ENCODE data around the gene NODAL.

NODAL gene

GRCh38 chr10:70478191-70479164 is 37.0 kb upstream of the NODAL start, which contains the start of gene PALD1:
PALD1 (plus strand) TSS chr10:70478767; CDS start chr10:70525952, 47,185 bp downstream.
- H3K9ac ChIP-seq (ENCODE audit: low read length) = no peak within 1 kb of the TSS
- H3K27ac ChIP-seq (ENCODE audit: low read depth, low read length) = peak within 1 kb of the TSS; percentile 4
- no peaks in the 10 kb centered on the region for H3K9me3 ChIP-seq (ENCODE audit: low read length)
- peak within 1 kb of the TSS; percentile 55 to 64 for H3K4me3 ChIP-seq (ENCODE audit: low read depth in 1 of 2, low read length in 2 of 2)
- peaks cover 40% of the 10 kb centered on the region for H3K4me1 ChIP-seq (ENCODE audit: insufficient read depth, low read length)
- no peaks in the 10 kb centered on the region for H3K36me3 ChIP-seq (ENCODE audit: insufficient read depth, low read length)
- no peaks in the 10 kb centered on the region for H3K27me3 ChIP-seq (ENCODE audit: control insufficient read depth in 1 of 2, insufficient read depth in 2 of 2, low read length in 2 of 2)

- no peak overlapping the region for H3K9ac ChIP-seq (ENCODE audit: low read length)
- no peaks in the 10 kb centered on the region for H3K9me3 ChIP-seq (ENCODE audit: low read length)
- peak overlapping the region; percentile 55 to 64 for H3K4me3 ChIP-seq (ENCODE audit: low read depth in 1 of 2, low read length in 2 of 2)
- no peak overlapping the region for H3K27ac ChIP-seq (ENCODE audit: low read depth, low read length)
- H3K27me3 ChIP-seq (ENCODE audit: control insufficient read depth in 1 of 2, insufficient read depth in 2 of 2, low read length in 2 of 2) = no peaks in the 10 kb centered on the region
- H3K36me3 ChIP-seq (ENCODE audit: insufficient read depth, low read length) = no peaks in the 10 kb centered on the region
- peaks cover 35% of the 10 kb centered on the region for H3K4me1 ChIP-seq (ENCODE audit: insufficient read depth, low read length)
Observed at GRCh38 chr10:70477661-70478162, 36.2 kb upstream of the NODAL start.

GRCh38 chr10:70476249-70477035 is 35.0 kb upstream of the NODAL start:
- Histone ChIP-seq H3K4me1 (ENCODE audit: insufficient read depth, low read length) (peaks cover 22% of the 10 kb centered on the region), H3K4me3 (ENCODE audit: low read depth in 1 of 2, low read length in 2 of 2) (no peak overlapping the region), H3K27me3 (ENCODE audit: control insufficient read depth in 1 of 2, insufficient read depth in 2 of 2, low read length in 2 of 2) (no peaks in the 10 kb centered on the region), H3K36me3 (ENCODE audit: insufficient read depth, low read length) (no peaks in the 10 kb centered on the region), H3K27ac (ENCODE audit: low read depth, low read length) (no peak overlapping the region), H3K9ac (ENCODE audit: low read length) (no peak overlapping the region), H3K9me3 (ENCODE audit: low read length) (no peaks in the 10 kb centered on the region)

GRCh38 chr10:70475661-70476060 is 34.2 kb upstream of the NODAL start:
- peaks cover 20% of the 10 kb centered on the region for H3K4me1 ChIP-seq (ENCODE audit: insufficient read depth, low read length)
- H3K36me3 ChIP-seq (ENCODE audit: insufficient read depth, low read length) = no peaks in the 10 kb centered on the region
- H3K27ac ChIP-seq (ENCODE audit: low read depth, low read length) = no peak overlapping the region
- no peaks in the 10 kb centered on the region for H3K27me3 ChIP-seq (ENCODE audit: control insufficient read depth in 1 of 2, insufficient read depth in 2 of 2, low read length in 2 of 2)
- no peaks in the 10 kb centered on the region for H3K9me3 ChIP-seq (ENCODE audit: low read length)
- H3K4me3 ChIP-seq (ENCODE audit: low read depth in 1 of 2, low read length in 2 of 2) = no peak overlapping the region
- H3K9ac ChIP-seq (ENCODE audit: low read length) = no peak overlapping the region

- H3K9me3 ChIP-seq (ENCODE audit: low read length) = no peaks in the 10 kb centered on the region
- no peak overlapping the region for H3K9ac ChIP-seq (ENCODE audit: low read length)
- H3K27me3 ChIP-seq (ENCODE audit: control insufficient read depth in 1 of 2, insufficient read depth in 2 of 2, low read length in 2 of 2) = no peaks in the 10 kb centered on the region
- H3K36me3 ChIP-seq (ENCODE audit: insufficient read depth, low read length) = no peaks in the 10 kb centered on the region
- H3K4me3 ChIP-seq (ENCODE audit: low read depth in 1 of 2, low read length in 2 of 2) = no peak overlapping the region
- peaks cover 16% of the 10 kb centered on the region for H3K4me1 ChIP-seq (ENCODE audit: insufficient read depth, low read length)
- no peak overlapping the region for H3K27ac ChIP-seq (ENCODE audit: low read depth, low read length)
Observed at GRCh38 chr10:70474780-70475179, 33.3 kb upstream of the NODAL start.

- H3K4me1 ChIP-seq (ENCODE audit: insufficient read depth, low read length) = peaks cover 10% of the 10 kb centered on the region
- no peak overlapping the region for H3K27ac ChIP-seq (ENCODE audit: low read depth, low read length)
- no peak overlapping the region for H3K9ac ChIP-seq (ENCODE audit: low read length)
- H3K9me3 ChIP-seq (ENCODE audit: low read length) = no peaks in the 10 kb centered on the region
- no peak overlapping the region for H3K4me3 ChIP-seq (ENCODE audit: low read depth in 1 of 2, low read length in 2 of 2)
- H3K36me3 ChIP-seq (ENCODE audit: insufficient read depth, low read length) = no peaks in the 10 kb centered on the region
- no peaks in the 10 kb centered on the region for H3K27me3 ChIP-seq (ENCODE audit: control insufficient read depth in 1 of 2, insufficient read depth in 2 of 2, low read length in 2 of 2)
Observed at GRCh38 chr10:70472799-70473454, 31.4 kb upstream of the NODAL start.

GRCh38 chr10:70466951-70467350 is 25.5 kb upstream of the NODAL start:
- H3K4me1 ChIP-seq (ENCODE audit: insufficient read depth, low read length) = peaks cover 15% of the 10 kb centered on the region
- no peaks in the 10 kb centered on the region for H3K9me3 ChIP-seq (ENCODE audit: low read length)
- no peaks in the 10 kb centered on the region for H3K27me3 ChIP-seq (ENCODE audit: control insufficient read depth in 1 of 2, insufficient read depth in 2 of 2, low read length in 2 of 2)
- H3K4me3 ChIP-seq (ENCODE audit: low read depth in 1 of 2, low read length in 2 of 2) = no peak overlapping the region
- H3K27ac ChIP-seq (ENCODE audit: low read depth, low read length) = no peak overlapping the region
- no peak overlapping the region for H3K9ac ChIP-seq (ENCODE audit: low read length)
- no peaks in the 10 kb centered on the region for H3K36me3 ChIP-seq (ENCODE audit: insufficient read depth, low read length)

- Histone ChIP-seq H3K9me3 (ENCODE audit: low read length) (no peaks in the 10 kb centered on the region), H3K9ac (ENCODE audit: low read length) (no peak overlapping the region), H3K36me3 (ENCODE audit: insufficient read depth, low read length) (no peaks in the 10 kb centered on the region), H3K4me1 (ENCODE audit: insufficient read depth, low read length) (peaks cover 19% of the 10 kb centered on the region), H3K27me3 (ENCODE audit: control insufficient read depth in 1 of 2, insufficient read depth in 2 of 2, low read length in 2 of 2) (no peaks in the 10 kb centered on the region), H3K27ac (ENCODE audit: low read depth, low read length) (no peak overlapping the region), H3K4me3 (ENCODE audit: low read depth in 1 of 2, low read length in 2 of 2) (no peak overlapping the region)
Observed at GRCh38 chr10:70465832-70466231, 24.4 kb upstream of the NODAL start.

- no peak overlapping the region for H3K4me3 ChIP-seq (ENCODE audit: low read depth in 1 of 2, low read length in 2 of 2)
- no peaks in the 10 kb centered on the region for H3K36me3 ChIP-seq (ENCODE audit: insufficient read depth, low read length)
- no peaks in the 10 kb centered on the region for H3K27me3 ChIP-seq (ENCODE audit: control insufficient read depth in 1 of 2, insufficient read depth in 2 of 2, low read length in 2 of 2)
- no peak overlapping the region for H3K9ac ChIP-seq (ENCODE audit: low read length)
- H3K27ac ChIP-seq (ENCODE audit: low read depth, low read length) = no peak overlapping the region
- H3K9me3 ChIP-seq (ENCODE audit: low read length) = no peaks in the 10 kb centered on the region
- peaks cover 19% of the 10 kb centered on the region for H3K4me1 ChIP-seq (ENCODE audit: insufficient read depth, low read length)
Observed at GRCh38 chr10:70465278-70465677, 23.8 kb upstream of the NODAL start.

- Histone ChIP-seq H3K27me3 (ENCODE audit: control insufficient read depth in 1 of 2, insufficient read depth in 2 of 2, low read length in 2 of 2) (peaks cover 0 to 6% of the 10 kb centered on the region in 2 donors), H3K36me3 (ENCODE audit: insufficient read depth, low read length) (no peaks in the 10 kb centered on the region), H3K4me1 (ENCODE audit: insufficient read depth, low read length) (peaks cover 21% of the 10 kb centered on the region), H3K9me3 (ENCODE audit: low read length) (no peaks in the 10 kb centered on the region), H3K27ac (ENCODE audit: low read depth, low read length) (peak overlapping the region; percentile 63), H3K9ac (ENCODE audit: low read length) (no peak overlapping the region), H3K4me3 (ENCODE audit: low read depth in 1 of 2, low read length in 2 of 2) (no peak overlapping the region)
Observed at GRCh38 chr10:70462349-70462984, 21.0 kb upstream of the NODAL start.
